ENCODE measurements around the gene PCDHB8.
"Not testable (repeated sequence)": the region's sequence is repeated elsewhere in the genome, so short reads cannot be mapped to it uniquely, and the experiment has no call there.

DNA sequence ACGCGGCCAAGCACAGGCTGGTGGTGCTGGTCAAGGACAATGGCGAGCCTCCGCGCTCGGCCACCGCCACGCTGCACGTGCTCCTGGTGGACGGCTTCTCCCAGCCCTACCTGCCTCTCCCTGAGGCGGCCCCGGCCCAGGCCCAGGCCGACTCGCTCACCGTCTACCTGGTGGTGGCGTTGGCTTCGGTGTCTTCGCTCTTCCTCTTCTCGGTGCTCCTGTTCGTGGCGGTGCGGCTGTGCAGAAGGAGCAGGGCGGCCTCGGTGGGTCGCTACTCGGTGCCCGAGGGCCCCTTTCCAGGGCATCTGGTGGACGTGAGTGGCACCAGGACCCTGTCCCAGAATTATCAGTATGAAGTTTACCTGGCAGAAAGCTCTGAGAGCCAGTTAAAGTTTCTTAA lies 19.7 kb upstream of the PCDHB8 start:
- TF ChIP-seq, protein P1, sequence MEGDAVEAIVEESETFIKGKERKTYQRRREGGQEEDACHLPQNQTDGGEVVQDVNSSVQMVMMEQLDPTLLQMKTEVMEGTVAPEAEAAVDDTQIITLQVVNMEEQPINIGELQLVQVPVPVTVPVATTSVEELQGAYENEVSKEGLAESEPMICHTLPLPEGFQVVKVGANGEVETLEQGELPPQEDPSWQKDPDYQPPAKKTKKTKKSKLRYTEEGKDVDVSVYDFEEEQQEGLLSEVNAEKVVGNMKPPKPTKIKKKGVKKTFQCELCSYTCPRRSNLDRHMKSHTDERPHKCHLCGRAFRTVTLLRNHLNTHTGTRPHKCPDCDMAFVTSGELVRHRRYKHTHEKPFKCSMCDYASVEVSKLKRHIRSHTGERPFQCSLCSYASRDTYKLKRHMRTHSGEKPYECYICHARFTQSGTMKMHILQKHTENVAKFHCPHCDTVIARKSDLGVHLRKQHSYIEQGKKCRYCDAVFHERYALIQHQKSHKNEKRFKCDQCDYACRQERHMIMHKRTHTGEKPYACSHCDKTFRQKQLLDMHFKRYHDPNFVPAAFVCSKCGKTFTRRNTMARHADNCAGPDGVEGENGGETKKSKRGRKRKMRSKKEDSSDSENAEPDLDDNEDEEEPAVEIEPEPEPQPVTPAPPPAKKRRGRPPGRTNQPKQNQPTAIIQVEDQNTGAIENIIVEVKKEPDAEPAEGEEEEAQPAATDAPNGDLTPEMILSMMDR (IDR thresholded peaks at IDR 0.05; ENCODE audit: low read length) = not testable (repeated sequence)
- not testable (repeated sequence) for TF ChIP-seq EZH2 (IDR thresholded peaks at IDR 0.05; ENCODE audit: borderline replicate concordance, low read length)
